Iris pigment epithelial cell (primary cell): Measurements from ENCODE around the gene FMNL3.

Experiments
- DNase-seq: peaks from one replicate; pipeline ENCODE4 v3.0.0-alpha.2; 2011; ENCODE audit warnings: low read depth

FMNL3 gene

DNA sequence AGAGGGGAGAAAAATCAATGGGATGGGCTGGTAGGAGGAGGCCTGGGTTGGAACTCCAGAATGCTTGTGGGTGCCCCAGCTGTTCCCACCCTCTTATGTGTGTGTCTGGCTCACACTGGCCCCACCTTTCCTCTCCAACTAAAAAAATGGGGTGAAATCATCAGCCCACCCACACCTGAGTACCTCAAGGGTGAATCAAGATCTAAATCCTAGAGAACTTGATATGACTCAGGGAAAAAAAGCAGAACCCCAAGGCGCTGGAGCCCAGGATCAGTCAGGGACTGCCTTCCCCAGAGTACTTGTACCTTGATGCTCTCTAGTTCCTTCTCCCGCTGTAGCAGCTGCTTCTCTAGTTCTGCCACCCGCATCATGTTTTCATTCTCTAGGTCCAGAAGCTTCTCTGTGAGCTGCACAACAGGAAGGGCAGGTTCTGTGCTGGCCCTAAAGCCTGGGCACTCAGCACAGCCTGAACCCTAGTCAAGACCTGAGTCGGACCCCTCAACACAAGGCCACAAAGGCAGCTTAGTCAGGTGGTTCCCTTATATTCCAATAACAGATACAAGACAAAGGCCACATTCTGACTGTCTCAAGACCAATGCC lies 54.2 kb downstream of the FMNL3 start:
- no peak for DNase-seq

DNA sequence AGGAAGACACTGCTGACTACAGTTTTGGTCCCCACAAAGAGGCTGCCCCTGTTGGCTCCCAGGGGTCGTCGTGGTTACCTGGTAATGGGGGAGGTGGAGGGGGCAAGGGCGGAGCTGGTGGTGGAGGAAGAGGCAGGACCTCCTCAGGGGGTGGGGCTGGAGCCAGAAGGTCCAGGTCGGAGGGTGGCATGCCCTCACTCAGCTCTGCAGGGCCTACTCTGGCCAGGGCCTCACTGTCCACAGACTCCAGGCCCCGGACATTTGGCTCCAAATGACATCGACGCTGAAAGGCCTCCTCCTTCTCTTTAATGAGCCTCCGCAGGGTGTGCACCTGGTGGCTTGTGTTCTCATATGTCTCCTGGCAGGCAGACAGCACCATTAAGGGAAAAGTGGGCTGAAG lies 55.4 kb downstream of the FMNL3 start:
- DNase-seq: no peak

DNA sequence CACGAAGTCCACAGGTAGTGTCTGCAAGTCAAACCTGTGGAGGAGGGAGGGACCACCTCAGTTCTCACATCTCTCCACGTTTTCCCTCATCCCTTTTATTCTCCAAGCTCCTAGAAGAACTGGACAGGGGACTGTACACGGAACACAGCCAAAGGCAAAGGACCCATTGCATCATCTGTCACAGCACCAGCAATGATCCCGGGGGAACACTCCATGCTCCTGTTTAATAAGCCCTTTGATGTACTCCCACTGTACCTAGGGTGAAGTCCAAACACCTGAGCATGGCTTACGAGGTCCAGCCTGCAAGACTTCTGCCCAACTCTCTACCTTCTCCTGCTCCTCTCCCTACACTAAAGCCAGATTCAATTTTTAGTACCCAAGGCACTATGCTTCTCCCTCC lies 57.3 kb downstream of the FMNL3 start:
- no peak for DNase-seq

DNA sequence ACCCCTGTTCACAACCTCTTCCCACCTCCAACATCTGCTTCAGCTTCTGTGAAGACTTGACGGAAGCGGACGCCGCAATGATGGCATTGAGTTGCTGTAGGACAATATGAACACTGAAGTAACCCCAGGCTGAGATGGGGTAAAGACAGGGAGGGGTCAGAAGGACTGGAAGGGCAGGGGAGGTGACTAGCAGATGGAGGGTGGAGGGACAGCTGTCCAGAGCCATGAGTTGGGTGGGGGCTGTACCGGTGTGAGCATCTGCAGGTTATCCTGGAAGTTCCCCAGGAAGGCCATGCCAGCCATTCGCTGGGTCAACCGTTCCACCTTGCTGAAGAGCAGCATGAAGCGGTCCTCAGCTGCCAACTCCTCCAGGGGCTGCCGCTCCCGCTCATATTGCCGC lies 57.8 kb downstream of the FMNL3 start:
- no peak for DNase-seq

DNA sequence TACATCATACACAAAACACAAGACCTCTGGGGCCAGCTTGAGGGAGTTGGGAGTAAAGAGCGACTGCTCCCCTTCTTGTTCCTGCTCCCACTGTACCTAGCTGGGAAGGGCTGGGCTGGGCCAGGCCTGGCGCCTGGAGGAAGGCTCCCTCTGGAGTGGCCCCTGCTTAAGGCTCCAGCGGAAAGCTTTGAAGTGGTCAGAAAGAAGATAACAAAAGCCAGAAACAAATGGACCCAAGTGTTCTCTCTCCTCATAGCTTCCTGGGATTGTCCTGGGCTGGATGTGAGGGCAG lies 58.5 kb downstream of the FMNL3 start:
- DNase-seq: no peak

DNA sequence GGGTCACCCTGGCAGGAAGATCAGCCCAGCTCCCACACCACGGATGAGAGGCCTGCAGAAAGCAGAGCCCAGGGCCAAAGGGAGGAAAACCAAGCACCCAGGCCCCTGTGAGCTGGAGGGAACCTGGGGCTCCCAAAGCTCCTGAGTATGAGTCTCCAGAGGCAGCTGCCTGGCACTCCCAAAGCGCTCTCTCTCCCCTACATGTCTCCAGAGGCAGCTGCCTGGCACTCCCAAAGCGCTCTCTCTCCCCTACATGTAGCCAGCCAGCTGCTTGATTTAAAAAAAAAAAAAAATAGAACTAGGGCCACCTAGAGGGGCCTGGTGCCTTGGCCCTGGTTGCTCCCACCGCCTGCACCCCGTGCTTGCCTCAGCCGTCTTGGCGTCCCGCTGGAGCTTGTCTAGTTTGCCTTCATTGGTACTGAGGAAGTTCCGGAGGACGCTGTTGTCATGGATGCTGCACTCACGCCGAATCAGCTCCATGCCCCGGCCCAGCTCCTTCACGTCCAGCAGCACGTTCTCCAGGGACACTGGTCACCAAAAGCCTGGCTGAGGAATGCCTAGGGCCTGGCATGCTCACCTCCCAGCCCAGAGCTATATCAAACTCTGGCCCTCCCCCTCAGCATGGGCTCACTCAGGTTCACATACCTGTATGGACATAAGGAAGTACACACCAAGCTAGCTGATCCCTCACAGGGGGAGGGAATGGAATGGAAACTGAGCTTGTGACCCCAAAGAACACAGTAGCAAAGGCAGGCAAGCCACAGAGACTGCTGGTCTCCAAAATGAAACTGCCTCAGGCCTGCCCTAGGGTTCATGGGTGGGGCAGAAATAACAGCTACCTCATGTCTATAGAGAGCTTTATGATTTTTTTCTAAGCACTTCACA lies 59.1 kb downstream of the FMNL3 start:
- DNase-seq: no peak

DNA sequence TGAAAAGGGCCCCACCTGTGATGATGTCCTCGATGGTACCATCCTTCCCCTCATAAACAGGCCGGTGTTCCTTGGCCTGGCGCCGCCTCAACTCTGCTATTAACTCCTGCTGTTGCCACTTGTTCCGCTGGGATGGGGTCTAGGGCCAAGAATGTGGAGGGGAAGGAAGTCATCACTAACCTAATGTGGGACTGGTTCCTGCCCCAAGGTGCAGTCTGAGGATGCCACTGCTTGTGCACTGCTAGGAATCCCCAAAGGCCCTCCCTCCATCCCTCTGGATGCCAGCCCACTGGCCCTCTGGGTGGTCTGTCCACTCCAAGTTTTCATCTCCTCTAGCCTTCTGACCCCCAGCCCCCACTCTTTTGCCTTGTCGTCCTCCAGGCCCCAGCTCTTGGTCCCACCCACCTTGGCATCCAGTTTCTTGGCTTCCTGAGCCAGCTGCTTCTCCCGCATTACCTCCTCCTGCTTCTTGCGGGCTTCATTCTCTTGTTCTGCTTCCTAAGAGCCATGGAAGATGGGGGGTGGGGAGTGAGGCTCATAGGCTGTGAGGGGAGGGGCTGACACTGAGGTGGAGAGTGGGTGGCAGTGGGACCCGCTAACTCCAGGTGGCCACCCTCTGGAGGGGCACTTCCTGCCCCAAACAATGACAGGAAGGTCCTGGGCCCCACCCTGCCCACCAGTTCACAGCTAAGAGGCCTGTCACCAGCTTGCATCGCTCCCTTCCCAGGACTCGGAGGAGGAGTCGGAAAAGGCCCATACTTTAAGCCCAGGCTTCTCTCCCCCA lies 60.1 kb downstream of the FMNL3 start:
- no peak for DNase-seq

DNA sequence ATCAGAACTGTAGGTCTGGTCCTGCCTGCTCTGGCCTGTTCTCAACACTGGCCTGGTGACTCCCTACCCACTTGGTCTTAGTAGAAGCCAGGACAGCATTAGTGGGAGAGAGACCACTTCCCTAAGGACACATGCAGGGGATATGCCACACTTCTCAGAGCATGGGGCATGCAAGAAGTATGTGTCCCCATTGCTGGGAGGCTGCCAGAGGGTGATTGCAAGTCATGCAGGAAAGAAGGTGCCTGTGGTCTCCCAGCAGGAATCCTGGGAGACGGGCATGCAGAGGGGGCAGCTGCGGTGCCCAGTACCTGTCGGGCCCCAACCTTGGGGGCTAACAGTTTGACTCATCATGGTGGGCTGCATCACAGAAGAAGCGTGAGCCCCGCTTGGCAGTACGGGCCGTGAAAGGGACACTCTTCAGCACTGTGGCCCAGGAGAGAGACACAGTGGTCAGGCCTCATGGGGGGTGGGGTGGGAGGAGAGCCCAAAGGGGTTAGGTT lies 60.8 kb downstream of the FMNL3 start:
- DNase-seq: no peak

DNA sequence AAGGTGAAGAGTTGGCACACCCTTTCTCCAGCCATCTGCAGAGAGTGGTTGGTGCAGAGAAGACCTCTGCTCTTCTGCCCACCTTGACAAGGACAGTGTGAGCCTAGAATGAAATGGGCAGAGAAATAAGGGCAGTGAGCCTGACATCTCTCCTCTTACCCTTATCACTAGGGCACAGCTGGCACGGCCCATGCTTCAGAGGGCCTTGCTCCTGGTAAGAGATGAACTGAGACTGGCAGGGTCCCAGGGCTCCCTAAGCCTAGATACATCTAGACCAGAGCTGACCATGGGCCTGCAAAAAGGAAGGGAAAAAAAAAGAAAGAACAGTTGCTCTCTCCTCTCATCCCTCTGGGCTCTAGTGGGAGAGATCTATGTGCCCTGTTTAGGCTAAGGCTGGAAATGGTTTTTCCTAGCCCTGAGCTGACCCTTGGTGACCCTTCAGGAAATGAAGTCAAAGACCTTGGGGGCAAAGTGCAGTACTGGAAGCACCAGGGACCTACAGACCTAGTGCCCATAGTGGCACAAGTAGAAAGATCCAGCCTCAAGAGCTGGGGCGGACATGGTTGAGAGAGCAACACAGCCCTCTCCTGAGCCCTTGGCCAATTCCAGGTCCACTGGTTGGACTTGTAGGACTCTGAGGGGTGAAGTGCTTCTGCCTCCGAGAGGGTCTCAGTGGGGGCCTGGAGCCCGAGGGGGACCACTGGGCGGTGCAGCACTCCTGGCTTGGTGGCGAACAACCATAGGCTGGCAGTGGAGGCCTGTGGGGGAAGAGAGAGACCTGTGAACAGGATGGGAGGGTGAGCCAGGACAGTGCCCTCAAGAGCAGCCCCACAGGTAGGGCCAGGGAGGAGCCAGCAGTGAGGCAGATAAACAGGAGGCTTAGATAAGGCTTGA lies 61.8 kb downstream of the FMNL3 start:
- no peak for DNase-seq

DNA sequence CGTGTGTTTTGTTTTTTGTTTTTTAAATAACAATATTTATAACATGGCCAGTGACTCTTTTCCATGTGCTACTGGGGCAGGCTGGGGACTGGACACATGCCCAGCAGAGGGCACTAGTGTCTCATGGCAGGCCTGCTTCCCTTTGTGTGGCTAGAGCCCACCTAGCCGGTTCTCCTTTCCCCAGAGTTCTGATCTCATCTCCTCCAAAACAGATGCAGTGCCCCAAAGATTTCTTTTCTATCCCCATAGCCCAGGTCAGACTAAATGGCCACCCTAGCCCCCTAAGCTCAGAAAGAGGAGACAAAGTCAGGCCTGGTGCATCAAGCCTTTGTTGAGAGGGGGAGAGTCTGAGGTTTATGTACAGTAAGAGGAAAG lies 62.6 kb downstream of the FMNL3 start:
- DNase-seq: peak; percentile 63

DNA sequence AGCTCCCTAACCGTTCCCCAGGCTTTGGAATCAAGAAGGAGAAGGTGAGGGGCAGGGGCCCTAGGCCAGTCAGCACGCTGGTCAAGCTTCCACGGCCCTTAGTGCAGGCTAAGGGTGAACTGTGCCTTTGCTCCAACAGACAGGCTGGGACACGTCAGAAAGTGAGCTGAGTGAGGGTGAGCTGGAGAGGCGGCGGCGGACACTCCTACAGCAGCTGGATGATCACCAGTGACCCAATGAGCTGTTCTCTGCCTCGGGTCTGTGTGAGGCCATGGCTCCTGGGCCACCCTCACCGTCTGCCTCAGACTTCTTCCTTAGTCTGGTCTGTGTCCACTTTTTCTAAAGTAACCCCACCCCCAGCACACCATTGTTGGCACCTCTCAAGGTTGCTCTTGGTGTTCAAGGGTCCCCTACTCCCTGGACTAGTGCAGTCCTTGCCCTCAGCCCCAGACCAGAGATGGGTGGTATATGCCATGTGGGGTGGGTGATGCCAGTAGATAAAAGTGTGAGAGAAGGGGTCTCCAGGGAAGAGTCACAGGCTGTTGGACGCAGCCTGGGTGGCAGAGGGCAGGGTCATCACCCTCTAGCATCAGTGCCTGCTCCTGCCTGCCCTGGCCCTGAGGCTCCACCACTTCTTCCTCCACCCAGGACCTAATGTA lies 63.1 kb downstream of the FMNL3 start:
- no peak for DNase-seq

DNA sequence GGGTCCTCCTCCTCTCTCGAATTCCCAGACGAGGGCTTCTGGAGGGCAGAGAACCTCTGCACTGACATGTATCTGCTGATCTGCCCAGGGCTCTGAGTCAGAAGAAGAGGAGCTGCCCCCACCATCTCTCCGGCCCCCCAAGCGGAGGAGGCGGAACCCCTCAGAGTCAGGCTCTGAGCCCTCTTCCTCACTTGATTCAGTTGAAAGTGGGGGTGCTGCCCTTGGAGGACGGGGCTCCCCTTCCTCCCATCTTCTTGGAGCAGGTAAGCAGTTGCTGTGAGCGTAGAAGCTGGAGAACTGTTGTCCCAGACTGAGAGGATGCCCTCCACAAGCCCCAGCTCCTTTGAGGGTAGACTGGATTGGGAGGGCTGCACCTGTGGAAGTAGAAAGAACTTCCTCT lies 64.1 kb downstream of the FMNL3 start:
- DNase-seq: no peak

DNA sequence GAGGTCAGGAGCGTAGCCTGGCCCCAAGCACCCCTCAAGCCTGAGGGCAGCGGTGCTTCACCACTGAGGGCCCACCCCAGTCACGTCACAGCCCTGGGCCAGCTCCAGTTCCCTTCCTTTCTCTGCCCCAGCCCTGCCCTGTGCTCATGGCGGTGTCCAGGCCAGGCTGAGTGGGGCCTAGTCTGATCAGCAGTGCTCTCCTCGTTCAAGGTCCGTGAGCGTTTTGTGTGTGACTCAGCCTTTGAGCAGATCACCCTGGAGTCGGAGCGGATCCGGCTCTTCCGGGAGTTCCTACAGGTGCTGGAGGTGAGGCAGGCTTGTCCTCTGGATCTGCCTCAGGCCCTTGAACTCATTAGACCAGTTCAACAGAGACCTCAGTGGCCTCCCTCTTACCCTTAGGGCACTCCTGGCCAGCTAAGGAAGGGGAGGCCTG lies 64.8 kb downstream of the FMNL3 start:
- DNase-seq: no peak

DNA sequence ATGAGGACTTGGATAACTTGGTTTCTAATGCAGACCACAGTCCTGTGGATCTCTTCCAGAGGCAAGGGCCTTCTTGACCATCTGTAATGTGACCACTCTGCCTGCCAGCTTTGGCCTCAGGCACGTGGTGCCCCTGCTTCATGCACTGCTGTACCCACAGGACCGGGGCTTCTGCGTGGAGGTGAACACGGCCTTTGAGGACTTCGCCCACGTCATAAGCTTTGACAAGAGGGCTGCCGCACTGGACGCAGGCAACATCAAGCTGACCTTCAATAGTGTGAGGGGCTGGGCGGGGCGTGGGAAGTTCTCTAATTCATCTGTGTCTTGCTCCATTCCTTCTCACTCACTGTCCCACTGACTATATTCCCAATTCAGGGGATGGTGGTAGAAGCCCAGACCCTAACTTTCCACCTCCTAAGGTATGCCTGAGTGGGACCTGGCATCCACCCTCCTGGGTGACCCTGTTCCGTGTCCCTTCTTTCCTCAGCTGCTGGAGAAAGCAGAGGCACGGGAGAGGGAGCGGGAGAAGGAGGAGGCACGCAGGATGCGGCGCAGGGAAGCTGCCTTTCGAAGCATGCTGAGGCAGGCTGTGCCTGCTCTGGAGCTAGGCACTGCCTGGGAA lies 65.3 kb downstream of the FMNL3 start:
- no peak for DNase-seq

DNA sequence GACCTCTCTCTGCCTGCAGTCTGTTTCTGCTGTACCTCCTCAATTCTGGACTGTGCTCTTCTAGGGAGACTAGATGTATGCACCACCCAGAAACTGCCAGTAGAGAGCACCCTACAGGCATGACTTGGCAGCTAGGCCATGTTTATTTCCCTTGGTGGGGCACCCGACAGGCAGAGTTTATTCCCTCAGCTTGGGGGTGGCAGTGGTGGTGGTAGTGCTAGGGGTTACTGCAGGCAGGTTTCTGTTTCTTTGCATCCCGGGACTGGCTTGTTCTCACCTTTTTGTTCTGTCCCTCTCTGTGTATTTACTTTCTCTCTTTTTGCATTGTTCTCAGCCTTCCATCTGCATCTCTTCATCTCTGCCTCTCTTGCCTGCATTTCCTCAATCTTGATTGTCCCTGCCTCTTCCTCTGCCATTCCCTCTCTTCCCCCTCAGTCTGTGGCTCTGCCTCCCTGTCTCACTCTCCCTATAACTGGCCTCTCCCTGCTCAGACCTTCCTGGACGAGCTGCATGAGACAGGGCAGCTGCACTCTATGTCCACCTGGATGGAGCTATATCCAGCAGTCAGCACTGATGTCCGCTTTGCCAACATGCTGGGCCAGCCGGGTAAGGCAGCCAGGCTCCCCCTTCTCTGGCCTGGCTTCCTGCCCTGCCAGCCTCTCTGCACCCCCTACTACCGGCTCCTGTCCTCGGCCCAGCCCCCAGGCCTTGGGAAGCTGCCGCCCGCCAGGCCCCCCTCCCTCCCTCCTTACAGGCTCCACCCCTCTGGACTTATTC lies 70.0 kb downstream of the FMNL3 start:
- peak; percentile 75 for DNase-seq

DNA sequence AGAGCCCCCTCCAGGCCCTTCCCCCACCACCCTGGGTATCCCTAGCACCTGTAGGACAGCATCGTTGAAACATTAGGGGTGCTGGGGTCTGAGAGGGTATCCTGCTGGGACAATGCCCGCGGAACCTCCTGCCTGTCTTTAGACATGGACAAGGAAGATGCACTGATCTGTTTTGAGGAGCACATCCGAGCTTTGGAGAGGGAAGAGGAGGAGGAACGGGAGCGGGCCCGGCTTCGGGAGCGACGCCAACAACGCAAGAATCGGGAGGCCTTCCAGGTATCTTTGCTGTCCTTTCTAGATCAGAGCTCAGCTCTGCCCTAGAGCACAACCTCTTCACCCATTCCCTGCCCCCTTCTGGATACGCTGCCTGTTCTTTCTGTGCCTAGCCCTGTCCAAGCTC lies 70.6 kb downstream of the FMNL3 start:
- DNase-seq: no peak

DNA sequence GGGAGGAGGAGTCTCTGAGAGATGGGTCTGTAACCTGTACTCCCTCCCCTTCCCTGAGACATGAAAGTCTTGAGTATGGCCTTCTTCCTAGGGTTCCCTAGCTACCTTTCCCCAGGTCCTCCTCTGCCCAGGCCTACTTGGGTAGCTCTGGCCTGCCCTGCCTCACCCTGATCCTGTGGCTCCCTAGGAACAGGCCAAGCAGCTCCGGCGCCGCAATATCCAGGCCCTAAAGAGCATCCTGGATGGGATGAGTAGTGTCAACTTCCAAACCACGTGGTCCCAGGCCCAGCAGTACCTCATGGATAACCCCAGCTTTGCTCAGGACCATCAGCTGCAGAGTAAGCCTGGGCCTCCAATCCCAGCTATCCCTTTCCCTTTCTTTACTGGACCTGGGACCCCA lies 71.5 kb downstream of the FMNL3 start:
- DNase-seq: no peak

DNA sequence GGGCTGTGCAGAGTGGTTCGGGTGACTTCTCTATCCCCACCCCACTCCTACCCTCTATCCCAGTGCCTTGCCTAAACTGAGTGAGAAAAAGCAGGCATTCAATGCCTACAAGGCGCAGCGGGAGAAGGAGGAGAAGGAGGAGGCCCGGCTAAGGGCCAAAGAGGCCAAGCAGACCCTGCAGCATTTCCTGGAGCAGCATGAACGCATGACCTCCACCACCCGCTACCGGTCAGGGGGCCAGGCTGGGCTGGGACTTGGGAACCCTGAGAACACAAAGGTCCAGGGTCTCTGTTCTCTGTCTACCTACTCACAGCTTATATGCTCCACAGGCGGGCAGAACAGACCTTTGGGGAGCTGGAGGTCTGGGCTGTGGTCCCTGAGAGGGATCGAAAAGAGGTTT lies 72.2 kb downstream of the FMNL3 start:
- no peak for DNase-seq

DNA sequence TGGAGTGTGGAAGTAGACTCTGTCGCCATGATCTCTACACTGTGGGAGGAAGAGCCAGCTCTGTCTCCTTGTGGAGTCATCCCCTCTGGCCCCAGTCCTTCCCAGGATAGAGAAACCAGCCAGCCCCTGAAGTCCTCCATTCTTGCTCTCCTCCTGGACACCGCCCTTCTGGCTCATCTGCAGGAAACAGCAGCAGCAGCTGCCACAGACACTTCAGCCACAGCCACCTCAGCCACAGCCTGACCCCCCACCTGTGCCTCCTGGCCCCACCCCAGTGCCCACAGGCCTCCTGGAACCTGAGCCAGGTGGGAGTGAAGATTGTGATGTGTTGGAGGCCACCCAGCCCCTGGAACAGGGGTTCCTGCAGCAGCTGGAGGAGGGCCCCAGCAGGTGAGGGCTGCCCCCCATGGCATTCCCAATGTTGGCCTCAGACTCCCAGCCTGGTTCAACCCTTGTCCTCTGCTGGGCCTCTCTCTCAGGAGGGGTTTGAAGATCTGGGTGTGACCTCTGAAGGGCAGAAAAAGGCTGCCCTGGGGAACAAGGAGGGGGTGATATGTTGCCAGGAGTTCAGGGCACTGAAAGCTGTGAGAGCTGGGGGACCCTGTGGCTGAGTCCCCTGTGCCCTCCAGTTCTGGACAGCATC lies 73.4 kb downstream of the FMNL3 start:
- DNase-seq: no peak
